Stomach smooth muscle (tissue), 2 donors: ENCODE data around the gene NFATC2IP.

ENCODE experiments used
- H3K27ac ChIP-seq: one replicate; pipeline ENCODE4 v1.7.0; 2013; ENCODE audit warnings: mild to moderate bottlenecking, low read length, inconsistent platforms
- H3K27me3 ChIP-seq, 2 donors: one replicate each; pipeline ENCODE4 v1.7.0; 2013; ENCODE audit warnings: low read length in 2 of 2; ENCODE audit not compliant: insufficient read depth in 2 of 2, control insufficient read depth in 1 of 2
- H3K36me3 ChIP-seq, 2 donors: one replicate each; pipeline ENCODE4 v1.7.0; 2013; ENCODE audit warnings: low read length in 2 of 2; ENCODE audit not compliant: control insufficient read depth in 2 of 2, insufficient read depth in 2 of 2
- H3K4me1 ChIP-seq: one replicate; pipeline ENCODE4 v1.7.0; 2013; ENCODE audit warnings: low read length; ENCODE audit not compliant: control insufficient read depth, insufficient read depth
- H3K4me3 ChIP-seq, 2 donors: one replicate each; pipeline ENCODE4 v1.7.0; 2013; ENCODE audit warnings: low read length in 2 of 2
- H3K9ac ChIP-seq, 2 donors: one replicate each; pipeline ENCODE4 v1.7.0; 2013; ENCODE audit warnings: low read length in 2 of 2, mild to moderate bottlenecking in 1 of 2
- H3K9me3 ChIP-seq, 2 donors: one replicate each; pipeline ENCODE4 v1.7.0; 2013; ENCODE audit warnings: low read length in 2 of 2; ENCODE audit not compliant: control insufficient read depth in 2 of 2
- donor health status: healthy.
- donor health status: Pancreatic carcinoma.

NFATC2IP gene

DNA sequence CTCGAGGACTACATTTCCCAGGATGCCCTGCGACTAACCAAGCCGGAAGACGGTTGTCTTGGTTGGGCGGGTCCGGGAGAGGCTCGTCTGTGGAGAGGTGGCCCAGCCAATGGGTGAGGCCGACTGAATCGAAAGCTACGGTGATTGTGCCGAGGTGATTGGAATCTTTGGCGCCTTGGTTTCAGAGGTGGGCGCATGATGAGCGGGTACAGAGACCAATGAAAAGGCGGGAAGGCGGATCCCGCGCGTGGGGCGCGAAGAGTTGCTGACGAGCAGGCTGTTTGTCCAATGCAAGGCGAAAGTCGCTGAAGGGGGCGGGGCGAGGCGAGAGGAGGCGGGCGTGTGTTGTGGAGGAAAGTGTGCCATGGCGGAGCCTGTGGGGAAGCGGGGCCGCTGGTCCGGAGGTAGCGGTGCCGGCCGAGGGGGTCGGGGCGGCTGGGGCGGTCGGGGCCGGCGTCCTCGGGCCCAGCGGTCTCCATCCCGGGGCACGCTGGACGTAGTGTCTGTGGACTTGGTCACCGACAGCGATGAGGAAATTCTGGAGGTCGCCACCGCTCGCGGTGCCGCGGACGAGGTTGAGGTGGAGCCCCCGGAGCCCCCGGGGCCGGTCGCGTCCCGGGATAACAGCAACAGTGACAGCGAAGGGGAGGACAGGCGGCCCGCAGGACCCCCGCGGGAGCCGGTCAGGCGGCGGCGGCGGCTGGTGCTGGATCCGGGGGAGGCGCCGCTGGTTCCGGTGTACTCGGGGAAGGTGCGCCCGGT lies at the start of gene NFATC2IP:
TSS of gene NFATC2IP (plus strand) at position 290 of the 762 bp plus-strand sequence. CDS start at position 365, 75 bp downstream.
- peak within 1 kb of the TSS; percentile 63 to 80 for H3K4me3 ChIP-seq
- peaks cover 12% of the 10 kb centered on the region for H3K4me1 ChIP-seq
- no peaks in the 10 kb centered on the region for H3K27me3 ChIP-seq
- peak within 1 kb of the TSS; percentile 55 for H3K27ac ChIP-seq
- peaks cover 12 to 18% of the 10 kb centered on the region in 2 donors for H3K36me3 ChIP-seq
- no peaks in the 10 kb centered on the region for H3K9me3 ChIP-seq
- peak within 1 kb of the TSS; percentile 69 to 74 for H3K9ac ChIP-seq

- Histone ChIP-seq H3K9me3 (no peaks in the 10 kb centered on the region), H3K4me1 (no peaks in the 10 kb centered on the region), H3K9ac (no peak overlapping the region), H3K4me3 (no peak overlapping the region), H3K36me3 (peaks cover 0 to 4% of the 10 kb centered on the region in 2 donors), H3K27ac (no peak overlapping the region), H3K27me3 (no peaks in the 10 kb centered on the region)
These were observed 48.9 kb upstream of the NFATC2IP start for GRCh38 chr16:28901862-28902261.

DNA sequence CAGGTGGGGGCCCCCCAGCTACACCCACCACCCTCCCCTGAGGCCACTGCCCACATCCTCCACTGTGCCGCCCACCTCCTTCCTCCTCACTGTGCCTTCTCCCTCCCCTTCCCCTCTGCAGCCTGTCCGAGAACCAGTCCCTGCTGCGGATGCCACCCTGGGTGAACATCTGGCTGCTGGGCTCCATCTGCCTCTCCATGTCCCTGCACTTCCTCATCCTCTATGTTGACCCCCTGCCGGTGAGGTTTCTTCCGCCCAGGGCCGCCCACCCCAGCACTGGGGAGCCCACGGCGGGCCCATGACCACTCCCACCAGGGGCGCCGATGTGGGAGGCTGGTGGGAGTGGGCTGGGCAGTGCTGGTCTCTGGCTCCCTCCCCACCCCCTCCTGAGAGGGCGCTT lies 47.8 kb upstream of the NFATC2IP start:
- no peak overlapping the region for H3K9ac ChIP-seq
- no peaks in the 10 kb centered on the region for H3K27me3 ChIP-seq
- no peaks in the 10 kb centered on the region for H3K9me3 ChIP-seq
- H3K4me1 ChIP-seq, result no peaks in the 10 kb centered on the region
- H3K4me3 ChIP-seq, result no peak overlapping the region
- no peak overlapping the region for H3K27ac ChIP-seq
- H3K36me3 ChIP-seq, result peaks cover 0 to 4% of the 10 kb centered on the region in 2 donors

DNA sequence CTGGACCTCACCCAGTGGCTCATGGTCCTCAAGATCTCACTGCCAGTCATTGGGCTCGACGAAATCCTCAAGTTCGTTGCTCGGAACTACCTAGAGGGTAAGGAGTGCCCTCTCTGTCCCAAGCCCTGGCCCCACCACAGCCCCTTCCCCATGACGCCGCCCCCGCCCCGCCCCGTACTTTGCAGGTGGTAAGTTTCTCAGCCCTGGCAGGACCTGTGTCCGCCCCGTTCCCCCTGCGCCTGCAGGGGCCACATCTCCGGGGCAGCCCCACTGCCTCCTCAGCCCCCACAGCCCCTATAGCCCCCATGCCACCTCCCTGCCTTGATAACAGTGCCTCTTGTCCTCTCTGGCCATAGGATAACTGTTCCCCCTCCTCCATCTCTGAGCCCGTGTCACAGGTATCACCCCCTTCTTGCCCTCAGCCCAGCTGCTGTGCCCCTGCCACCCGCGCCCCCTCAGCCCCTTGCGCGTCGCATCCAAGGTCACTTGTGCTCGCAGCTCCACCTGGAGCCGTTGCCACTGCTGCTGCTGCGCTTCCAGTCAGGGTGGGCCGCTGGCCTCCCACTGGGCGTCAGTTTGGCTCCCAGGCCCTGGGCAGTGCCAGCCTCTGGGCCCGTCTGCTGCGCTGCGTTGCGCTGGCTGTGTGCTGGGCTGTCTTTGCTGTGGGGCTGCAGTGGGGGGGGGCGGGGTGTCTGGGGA lies 47.2 kb upstream of the NFATC2IP start:
- H3K9ac ChIP-seq, result no peak overlapping the region
- no peak overlapping the region for H3K27ac ChIP-seq
- H3K9me3 ChIP-seq, result no peaks in the 10 kb centered on the region
- H3K36me3 ChIP-seq, result peaks cover 4 to 8% of the 10 kb centered on the region in 2 donors
- H3K27me3 ChIP-seq, result no peaks in the 10 kb centered on the region
- H3K4me1 ChIP-seq, result no peaks in the 10 kb centered on the region
- no peak overlapping the region for H3K4me3 ChIP-seq

GRCh38 chr16:28904363-28904762 lies 46.4 kb upstream of the NFATC2IP start:
- Histone ChIP-seq H3K4me3 (no peak overlapping the region), H3K27ac (no peak overlapping the region), H3K9me3 (no peaks in the 10 kb centered on the region), H3K36me3 (peaks cover 6 to 8% of the 10 kb centered on the region in 2 donors), H3K27me3 (no peaks in the 10 kb centered on the region), H3K4me1 (no peaks in the 10 kb centered on the region), H3K9ac (no peak overlapping the region)

- Histone ChIP-seq H3K4me3 (no peak overlapping the region), H3K9ac (no peak overlapping the region), H3K27me3 (no peaks in the 10 kb centered on the region), H3K36me3 (peaks cover 6 to 8% of the 10 kb centered on the region in 2 donors), H3K4me1 (no peaks in the 10 kb centered on the region), H3K27ac (no peak overlapping the region), H3K9me3 (no peaks in the 10 kb centered on the region)
These were observed 45.9 kb upstream of the NFATC2IP start for GRCh38 chr16:28904828-28905227.

- Histone ChIP-seq H3K9ac (no peak overlapping the region), H3K4me3 (no peak overlapping the region), H3K9me3 (no peaks in the 10 kb centered on the region), H3K27ac (no peak overlapping the region), H3K4me1 (no peaks in the 10 kb centered on the region), H3K36me3 (peaks cover 6 to 8% of the 10 kb centered on the region in 2 donors), H3K27me3 (no peaks in the 10 kb centered on the region)
These were observed 45.4 kb upstream of the NFATC2IP start for GRCh38 chr16:28905229-28905754.

DNA sequence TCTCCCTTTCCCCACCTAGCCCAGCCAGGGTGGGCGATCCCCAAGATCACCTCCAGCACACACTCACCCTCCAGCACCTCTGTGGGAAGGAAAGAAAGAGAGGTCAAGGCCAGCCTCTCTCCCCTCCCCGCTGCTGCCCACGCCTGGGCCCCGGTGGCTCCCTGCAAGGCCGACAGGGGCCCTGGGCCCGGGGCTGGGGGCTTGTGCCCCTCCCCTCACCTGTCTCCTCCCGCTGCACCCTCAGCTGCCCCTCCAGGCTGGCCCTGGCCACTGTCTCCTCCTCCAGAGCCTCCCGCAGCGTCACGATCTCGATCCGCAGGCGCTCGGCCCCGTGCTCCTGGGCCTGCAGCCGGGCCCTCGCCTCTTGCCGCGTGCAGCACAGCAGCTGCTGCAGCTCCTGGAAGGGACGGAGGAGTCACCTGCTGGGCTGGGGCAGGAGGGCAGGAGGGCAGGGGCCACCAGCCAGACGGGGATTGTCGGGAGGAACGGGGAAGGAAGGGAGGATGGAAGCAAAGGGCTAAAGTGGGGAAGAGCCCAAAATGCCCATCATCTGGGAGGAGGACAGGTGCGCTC lies 44.9 kb upstream of the NFATC2IP start:
- Histone ChIP-seq H3K36me3 (peaks cover 6 to 8% of the 10 kb centered on the region in 2 donors), H3K27me3 (no peaks in the 10 kb centered on the region), H3K9me3 (no peaks in the 10 kb centered on the region), H3K27ac (no peak overlapping the region), H3K4me1 (no peaks in the 10 kb centered on the region), H3K4me3 (no peak overlapping the region), H3K9ac (no peak overlapping the region)

GRCh38 chr16:28910086-28911031 lies 40.4 kb upstream of the NFATC2IP start:
- Histone ChIP-seq H3K27me3 (no peaks in the 10 kb centered on the region), H3K9me3 (no peaks in the 10 kb centered on the region), H3K9ac (no peak overlapping the region), H3K36me3 (peaks cover 9 to 10% of the 10 kb centered on the region in 2 donors), H3K4me3 (no peak overlapping the region), H3K27ac (no peak overlapping the region), H3K4me1 (no peaks in the 10 kb centered on the region)

GRCh38 chr16:28912558-28912957 lies 38.2 kb upstream of the NFATC2IP start:
- no peaks in the 10 kb centered on the region for H3K4me1 ChIP-seq
- H3K9me3 ChIP-seq, result no peaks in the 10 kb centered on the region
- no peak overlapping the region for H3K27ac ChIP-seq
- no peak overlapping the region for H3K9ac ChIP-seq
- peaks cover 9 to 10% of the 10 kb centered on the region in 2 donors for H3K36me3 ChIP-seq
- H3K27me3 ChIP-seq, result no peaks in the 10 kb centered on the region
- H3K4me3 ChIP-seq, result no peak overlapping the region
